ENCODE measurements around the gene TP53I11. TPM values are rescaled to one million over a fixed set of nuclear protein-coding genes. Genes with fewer than 3 reads are reported as not detected.

Gene TP53I11
- total RNA-seq, 1 donor from 2014 or later = 83.6 TPM

GRCh38 chr11:44936951-44937543 is 13.6 kb downstream of the TP53I11 start:
- Mint-ChIP-seq H3K4me3 (no peak overlapping the region), H3K27ac (ENCODE audit: unreplicated experiment) (no peak overlapping the region), H3K4me1 (peaks cover 24% of the 10 kb centered on the region), H3K9me3 (no peaks in the 10 kb centered on the region), H3K27me3 (ENCODE audit: low read depth) (peaks cover 9% of the 10 kb centered on the region), H3K36me3 (ENCODE audit: low read depth) (peaks cover 4% of the 10 kb centered on the region)
- TF ChIP-seq, protein P1, sequence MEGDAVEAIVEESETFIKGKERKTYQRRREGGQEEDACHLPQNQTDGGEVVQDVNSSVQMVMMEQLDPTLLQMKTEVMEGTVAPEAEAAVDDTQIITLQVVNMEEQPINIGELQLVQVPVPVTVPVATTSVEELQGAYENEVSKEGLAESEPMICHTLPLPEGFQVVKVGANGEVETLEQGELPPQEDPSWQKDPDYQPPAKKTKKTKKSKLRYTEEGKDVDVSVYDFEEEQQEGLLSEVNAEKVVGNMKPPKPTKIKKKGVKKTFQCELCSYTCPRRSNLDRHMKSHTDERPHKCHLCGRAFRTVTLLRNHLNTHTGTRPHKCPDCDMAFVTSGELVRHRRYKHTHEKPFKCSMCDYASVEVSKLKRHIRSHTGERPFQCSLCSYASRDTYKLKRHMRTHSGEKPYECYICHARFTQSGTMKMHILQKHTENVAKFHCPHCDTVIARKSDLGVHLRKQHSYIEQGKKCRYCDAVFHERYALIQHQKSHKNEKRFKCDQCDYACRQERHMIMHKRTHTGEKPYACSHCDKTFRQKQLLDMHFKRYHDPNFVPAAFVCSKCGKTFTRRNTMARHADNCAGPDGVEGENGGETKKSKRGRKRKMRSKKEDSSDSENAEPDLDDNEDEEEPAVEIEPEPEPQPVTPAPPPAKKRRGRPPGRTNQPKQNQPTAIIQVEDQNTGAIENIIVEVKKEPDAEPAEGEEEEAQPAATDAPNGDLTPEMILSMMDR (conservative IDR thresholded peaks at IDR 0.05) = no peak
- no peak for DNase-seq (ENCODE audit: low read depth, low spot score)

- H3K9me3 Mint-ChIP-seq = no peaks in the 10 kb centered on the region
- DNase-seq (ENCODE audit: low read depth, low spot score) = peak; percentile 78
- H3K27ac Mint-ChIP-seq (ENCODE audit: unreplicated experiment) = no peak overlapping the region
- H3K4me1 Mint-ChIP-seq = peaks cover 26% of the 10 kb centered on the region
- peaks cover 4% of the 10 kb centered on the region for H3K36me3 Mint-ChIP-seq (ENCODE audit: low read depth)
- TF ChIP-seq, protein P1 (conservative IDR thresholded peaks at IDR 0.05) = peak; percentile 78
- H3K4me3 Mint-ChIP-seq = peak overlapping the region; percentile 75
- H3K27me3 Mint-ChIP-seq (ENCODE audit: low read depth) = peaks cover 12% of the 10 kb centered on the region
Measured at GRCh38 chr11:44936525-44936924, 14.2 kb downstream of the TP53I11 start.

GRCh38 chr11:44934735-44935250 is 15.9 kb downstream of the TP53I11 start:
- TF ChIP-seq, protein P1 (conservative IDR thresholded peaks at IDR 0.05) = no peak
- peaks cover 4% of the 10 kb centered on the region for H3K36me3 Mint-ChIP-seq (ENCODE audit: low read depth)
- H3K4me3 Mint-ChIP-seq = peak overlapping the region; percentile 34
- no peak for DNase-seq (ENCODE audit: low read depth, low spot score)
- H3K27ac Mint-ChIP-seq (ENCODE audit: unreplicated experiment) = no peak overlapping the region
- H3K27me3 Mint-ChIP-seq (ENCODE audit: low read depth) = peaks cover 17% of the 10 kb centered on the region
- H3K4me1 Mint-ChIP-seq = peaks cover 23% of the 10 kb centered on the region
- no peaks in the 10 kb centered on the region for H3K9me3 Mint-ChIP-seq

GRCh38 chr11:44934110-44934509 is 16.6 kb downstream of the TP53I11 start:
- peaks cover 19% of the 10 kb centered on the region for H3K4me1 Mint-ChIP-seq
- H3K9me3 Mint-ChIP-seq = no peaks in the 10 kb centered on the region
- peak overlapping the region; percentile 17 for H3K4me3 Mint-ChIP-seq
- peaks cover 4% of the 10 kb centered on the region for H3K36me3 Mint-ChIP-seq (ENCODE audit: low read depth)
- DNase-seq (ENCODE audit: low read depth, low spot score) = no peak
- H3K27ac Mint-ChIP-seq (ENCODE audit: unreplicated experiment) = peak overlapping the region; percentile 64
- TF ChIP-seq, protein P1 (conservative IDR thresholded peaks at IDR 0.05) = no peak
- peaks cover 17% of the 10 kb centered on the region for H3K27me3 Mint-ChIP-seq (ENCODE audit: low read depth)

DNA sequence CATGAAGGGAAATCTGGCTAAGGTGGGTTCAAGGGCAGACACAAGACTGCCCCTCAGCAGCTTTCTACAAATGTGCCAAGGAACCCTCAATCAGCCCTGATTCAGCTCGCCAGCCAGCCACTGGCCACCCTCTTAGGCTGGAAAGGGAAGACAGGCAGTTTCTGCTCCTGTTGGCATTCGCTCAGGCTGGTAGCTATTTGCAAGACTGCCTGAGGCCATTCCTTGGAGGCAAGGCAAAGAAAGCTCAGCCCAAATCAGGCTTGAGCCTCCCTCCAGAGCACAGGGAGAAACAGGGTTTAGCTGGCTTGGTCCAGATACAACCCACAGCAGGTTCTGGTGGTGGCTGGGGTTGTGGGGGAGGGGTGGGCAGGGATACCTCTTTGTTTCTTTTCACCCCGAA is 19.2 kb downstream of the TP53I11 start:
- TF ChIP-seq, protein P1 (conservative IDR thresholded peaks at IDR 0.05) = no peak
- Mint-ChIP-seq H3K4me3 (peak overlapping the region; percentile 56), H3K9me3 (no peaks in the 10 kb centered on the region), H3K27ac (ENCODE audit: unreplicated experiment) (no peak overlapping the region), H3K36me3 (ENCODE audit: low read depth) (peaks cover 4% of the 10 kb centered on the region), H3K4me1 (peaks cover 29% of the 10 kb centered on the region), H3K27me3 (ENCODE audit: low read depth) (peaks cover 19% of the 10 kb centered on the region)
- no peak for DNase-seq (ENCODE audit: low read depth, low spot score)
